ENCODE results near the gene KY.

KY gene

GRCh38 chr3:134666885-134667284 is 16.1 kb upstream of the KY start:
- no peaks in the 10 kb centered on the region for H3K27me3 ChIP-seq (ENCODE audit: control insufficient read depth in 1 of 2, insufficient read depth in 2 of 2, low read length in 2 of 2)
- no peaks in the 10 kb centered on the region for H3K36me3 ChIP-seq (ENCODE audit: insufficient read depth, low read length)
- H3K27ac ChIP-seq (ENCODE audit: low read depth, low read length), result no peak overlapping the region
- no peak overlapping the region for H3K9ac ChIP-seq (ENCODE audit: low read length)
- H3K4me3 ChIP-seq (ENCODE audit: low read depth in 1 of 2, low read length in 2 of 2), result no peak overlapping the region
- peaks cover 4% of the 10 kb centered on the region for H3K4me1 ChIP-seq (ENCODE audit: insufficient read depth, low read length)
- H3K9me3 ChIP-seq (ENCODE audit: low read length), result no peaks in the 10 kb centered on the region

DNA sequence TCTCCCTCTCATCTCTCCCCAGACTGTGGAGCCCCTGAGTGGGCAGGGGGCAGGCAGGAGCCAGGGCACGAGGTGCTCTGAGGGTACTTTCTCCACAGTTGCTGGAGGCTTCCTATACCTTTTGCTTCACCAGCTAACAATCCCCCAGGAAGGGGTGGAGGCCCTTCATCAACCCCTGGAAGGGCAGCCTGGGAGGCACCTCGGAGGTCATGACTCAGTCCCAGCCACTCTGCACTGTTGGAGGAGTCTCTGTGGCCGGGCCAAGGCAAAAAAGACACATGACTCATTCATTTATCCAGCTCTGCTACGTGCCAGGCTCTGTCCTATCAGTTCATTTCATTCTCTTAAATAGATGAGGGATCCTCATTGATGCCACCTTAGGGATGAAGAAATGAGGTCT is 15.6 kb upstream of the KY start:
- H3K27me3 ChIP-seq (ENCODE audit: control insufficient read depth in 1 of 2, insufficient read depth in 2 of 2, low read length in 2 of 2), result no peaks in the 10 kb centered on the region
- H3K27ac ChIP-seq (ENCODE audit: low read depth, low read length), result no peak overlapping the region
- no peak overlapping the region for H3K4me3 ChIP-seq (ENCODE audit: low read depth in 1 of 2, low read length in 2 of 2)
- H3K36me3 ChIP-seq (ENCODE audit: insufficient read depth, low read length), result no peaks in the 10 kb centered on the region
- no peak overlapping the region for H3K9ac ChIP-seq (ENCODE audit: low read length)
- no peaks in the 10 kb centered on the region for H3K9me3 ChIP-seq (ENCODE audit: low read length)
- H3K4me1 ChIP-seq (ENCODE audit: insufficient read depth, low read length), result peaks cover 4% of the 10 kb centered on the region

- Histone ChIP-seq H3K4me1 (ENCODE audit: insufficient read depth, low read length) (peaks cover 4% of the 10 kb centered on the region), H3K9me3 (ENCODE audit: low read length) (no peaks in the 10 kb centered on the region), H3K36me3 (ENCODE audit: insufficient read depth, low read length) (no peaks in the 10 kb centered on the region), H3K27ac (ENCODE audit: low read depth, low read length) (no peak overlapping the region), H3K4me3 (ENCODE audit: low read depth in 1 of 2, low read length in 2 of 2) (no peak overlapping the region), H3K27me3 (ENCODE audit: control insufficient read depth in 1 of 2, insufficient read depth in 2 of 2, low read length in 2 of 2) (no peaks in the 10 kb centered on the region), H3K9ac (ENCODE audit: low read length) (no peak overlapping the region)
Observed at GRCh38 chr3:134666052-134666451, 15.2 kb upstream of the KY start.

DNA sequence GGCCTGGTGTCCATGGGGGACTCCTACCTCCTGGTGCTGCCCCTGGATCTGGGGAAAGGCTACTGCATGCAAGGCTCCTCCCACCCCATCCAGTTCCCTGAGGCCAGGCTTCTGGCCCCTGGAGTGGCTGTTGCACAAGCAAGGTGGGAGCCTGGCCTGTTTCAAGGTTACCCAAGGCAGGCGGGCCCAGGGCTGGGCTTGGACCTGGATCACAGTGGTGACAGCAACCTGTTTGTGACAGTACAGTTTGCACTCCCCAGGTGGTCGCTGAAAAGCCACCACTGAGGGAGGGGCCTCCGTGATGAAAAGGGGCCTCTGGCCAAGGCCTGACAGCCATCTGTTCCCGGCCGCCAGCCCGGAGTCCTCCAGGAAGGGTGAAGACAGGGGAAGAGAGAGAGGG is 14.4 kb upstream of the KY start:
- H3K27me3 ChIP-seq (ENCODE audit: control insufficient read depth in 1 of 2, insufficient read depth in 2 of 2, low read length in 2 of 2), result no peaks in the 10 kb centered on the region
- H3K9me3 ChIP-seq (ENCODE audit: low read length), result no peaks in the 10 kb centered on the region
- no peak overlapping the region for H3K4me3 ChIP-seq (ENCODE audit: low read depth in 1 of 2, low read length in 2 of 2)
- H3K36me3 ChIP-seq (ENCODE audit: insufficient read depth, low read length), result no peaks in the 10 kb centered on the region
- peaks cover 4% of the 10 kb centered on the region for H3K4me1 ChIP-seq (ENCODE audit: insufficient read depth, low read length)
- no peak overlapping the region for H3K27ac ChIP-seq (ENCODE audit: low read depth, low read length)
- H3K9ac ChIP-seq (ENCODE audit: low read length), result no peak overlapping the region

- H3K4me1 ChIP-seq (ENCODE audit: insufficient read depth, low read length), result peaks cover 4% of the 10 kb centered on the region
- no peak overlapping the region for H3K9ac ChIP-seq (ENCODE audit: low read length)
- no peak overlapping the region for H3K27ac ChIP-seq (ENCODE audit: low read depth, low read length)
Observed at GRCh38 chr3:134663721-134664456, 13.1 kb upstream of the KY start.

GRCh38 chr3:134660046-134660441 is 9.2 kb upstream of the KY start:
- H3K9ac ChIP-seq (ENCODE audit: low read length), result no peak overlapping the region
- H3K36me3 ChIP-seq (ENCODE audit: insufficient read depth, low read length), result no peaks in the 10 kb centered on the region
- peaks cover 4% of the 10 kb centered on the region for H3K4me1 ChIP-seq (ENCODE audit: insufficient read depth, low read length)
- no peaks in the 10 kb centered on the region for H3K27me3 ChIP-seq (ENCODE audit: control insufficient read depth in 1 of 2, insufficient read depth in 2 of 2, low read length in 2 of 2)
- H3K27ac ChIP-seq (ENCODE audit: low read depth, low read length), result no peak overlapping the region
- H3K9me3 ChIP-seq (ENCODE audit: low read length), result no peaks in the 10 kb centered on the region
- H3K4me3 ChIP-seq (ENCODE audit: low read depth in 1 of 2, low read length in 2 of 2), result no peak overlapping the region

More at GRCh38 chr3:134663721-134664456, 13.1 kb upstream of the KY start:
- Histone ChIP-seq H3K9me3 (ENCODE audit: low read length) (no peaks in the 10 kb centered on the region), H3K27me3 (ENCODE audit: control insufficient read depth in 1 of 2, insufficient read depth in 2 of 2, low read length in 2 of 2) (no peaks in the 10 kb centered on the region), H3K36me3 (ENCODE audit: insufficient read depth, low read length) (no peaks in the 10 kb centered on the region), H3K4me3 (ENCODE audit: low read depth in 1 of 2, low read length in 2 of 2) (no peak overlapping the region)

GRCh38 chr3:134659391-134660045 is 8.7 kb upstream of the KY start:
- H3K36me3 ChIP-seq (ENCODE audit: insufficient read depth, low read length), result no peaks in the 10 kb centered on the region
- H3K4me3 ChIP-seq (ENCODE audit: low read depth in 1 of 2, low read length in 2 of 2), result no peak overlapping the region
- no peak overlapping the region for H3K9ac ChIP-seq (ENCODE audit: low read length)
- H3K9me3 ChIP-seq (ENCODE audit: low read length), result no peaks in the 10 kb centered on the region
- H3K4me1 ChIP-seq (ENCODE audit: insufficient read depth, low read length), result peaks cover 4% of the 10 kb centered on the region
- H3K27me3 ChIP-seq (ENCODE audit: control insufficient read depth in 1 of 2, insufficient read depth in 2 of 2, low read length in 2 of 2), result no peaks in the 10 kb centered on the region
- H3K27ac ChIP-seq (ENCODE audit: low read depth, low read length), result no peak overlapping the region

- Histone ChIP-seq H3K36me3 (ENCODE audit: insufficient read depth, low read length) (no peaks in the 10 kb centered on the region), H3K9me3 (ENCODE audit: low read length) (no peaks in the 10 kb centered on the region), H3K27me3 (ENCODE audit: control insufficient read depth in 1 of 2, insufficient read depth in 2 of 2, low read length in 2 of 2) (no peaks in the 10 kb centered on the region), H3K4me3 (ENCODE audit: low read depth in 1 of 2, low read length in 2 of 2) (no peak overlapping the region), H3K4me1 (ENCODE audit: insufficient read depth, low read length) (peaks cover under 1% of the 10 kb centered on the region), H3K27ac (ENCODE audit: low read depth, low read length) (no peak overlapping the region), H3K9ac (ENCODE audit: low read length) (no peak overlapping the region)
Observed at GRCh38 chr3:134658555-134658954, 7.7 kb upstream of the KY start.

GRCh38 chr3:134656211-134656800 is 5.5 kb upstream of the KY start:
- no peaks in the 10 kb centered on the region for H3K36me3 ChIP-seq (ENCODE audit: insufficient read depth, low read length)
- no peak overlapping the region for H3K9ac ChIP-seq (ENCODE audit: low read length)
- H3K9me3 ChIP-seq (ENCODE audit: low read length), result no peaks in the 10 kb centered on the region
- no peak overlapping the region for H3K4me3 ChIP-seq (ENCODE audit: low read depth in 1 of 2, low read length in 2 of 2)
- H3K4me1 ChIP-seq (ENCODE audit: insufficient read depth, low read length), result peaks cover 6% of the 10 kb centered on the region
- no peaks in the 10 kb centered on the region for H3K27me3 ChIP-seq (ENCODE audit: control insufficient read depth in 1 of 2, insufficient read depth in 2 of 2, low read length in 2 of 2)
- H3K27ac ChIP-seq (ENCODE audit: low read depth, low read length), result no peak overlapping the region

- no peak overlapping the region for H3K27ac ChIP-seq (ENCODE audit: low read depth, low read length)
- H3K9me3 ChIP-seq (ENCODE audit: low read length), result no peaks in the 10 kb centered on the region
- peaks cover 6% of the 10 kb centered on the region for H3K4me1 ChIP-seq (ENCODE audit: insufficient read depth, low read length)
- H3K27me3 ChIP-seq (ENCODE audit: control insufficient read depth in 1 of 2, insufficient read depth in 2 of 2, low read length in 2 of 2), result no peaks in the 10 kb centered on the region
- no peaks in the 10 kb centered on the region for H3K36me3 ChIP-seq (ENCODE audit: insufficient read depth, low read length)
- H3K9ac ChIP-seq (ENCODE audit: low read length), result no peak overlapping the region
- no peak overlapping the region for H3K4me3 ChIP-seq (ENCODE audit: low read depth in 1 of 2, low read length in 2 of 2)
Observed at GRCh38 chr3:134655706-134656105, 4.9 kb upstream of the KY start.

DNA sequence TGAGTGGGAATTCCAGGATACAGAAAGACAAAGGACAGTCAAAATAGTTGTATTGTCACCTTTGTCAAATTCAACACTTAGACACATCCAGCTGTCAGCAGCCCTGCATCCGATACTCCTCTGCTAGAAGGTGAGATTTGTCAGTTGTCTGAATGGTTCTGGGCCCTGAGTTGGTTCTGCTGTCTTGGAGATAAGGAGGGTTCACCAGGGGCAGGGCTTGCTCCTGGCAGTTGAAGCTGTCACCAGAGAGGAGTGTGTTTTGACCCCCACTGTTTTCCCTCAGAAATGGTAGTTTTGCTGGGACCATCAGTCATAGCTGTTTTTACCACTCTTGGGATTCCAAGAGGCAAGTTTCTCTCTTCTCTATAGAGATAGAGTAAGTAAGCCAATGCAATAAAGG is 3.2 kb upstream of the KY start:
- Histone ChIP-seq H3K4me3 (ENCODE audit: low read depth in 1 of 2, low read length in 2 of 2) (no peak overlapping the region), H3K27me3 (ENCODE audit: control insufficient read depth in 1 of 2, insufficient read depth in 2 of 2, low read length in 2 of 2) (no peaks in the 10 kb centered on the region), H3K36me3 (ENCODE audit: insufficient read depth, low read length) (no peaks in the 10 kb centered on the region), H3K9me3 (ENCODE audit: low read length) (no peaks in the 10 kb centered on the region), H3K9ac (ENCODE audit: low read length) (no peak overlapping the region), H3K27ac (ENCODE audit: low read depth, low read length) (no peak overlapping the region), H3K4me1 (ENCODE audit: insufficient read depth, low read length) (peaks cover 6% of the 10 kb centered on the region)
